Psoas muscle (tissue), 8 donors: Measurements from ENCODE around the gene CA10. TPM values are rescaled to one million over a fixed set of nuclear protein-coding genes. Genes with fewer than 3 reads are reported as not detected.

Experiments
- ATAC-seq, 4 donors: fragments of 200-7000 bp; cut with Tn5 transposase; one replicate each; pipeline ENCODE4 v1.9.1; 2020; ENCODE audit warnings: moderate library complexity in 3 of 4, mild to moderate bottlenecking in 2 of 4
- DNase-seq, 2 donors: peaks; one replicate each; pipeline ENCODE4 v3.0.0-alpha.2; 2020
- H3K27ac ChIP-seq: fragments of 200-600 bp; one replicate; pipeline ENCODE4 v1.8.0; 2022
- H3K27me3 ChIP-seq, 3 donors: fragments of 200-600 bp in 1 of 3; one replicate each; pipeline versions ENCODE4 v1.6.1 to v1.8.0; 2013 to 2022; ENCODE audit warnings: low read length in 2 of 3, mild to moderate bottlenecking in 2 of 3, moderate library complexity in 1 of 3; ENCODE audit not compliant: insufficient read depth in 3 of 3
- H3K36me3 ChIP-seq, 2 donors: fragments of 200-600 bp in 1 of 2; one replicate each; pipeline versions ENCODE4 v1.6.1 to v1.8.0; 2013 to 2022; ENCODE audit warnings: low read depth in 1 of 2, mild to moderate bottlenecking in 1 of 2, moderate library complexity in 1 of 2; ENCODE audit not compliant: insufficient read depth in 1 of 2
- H3K4me1 ChIP-seq: fragments of 200-600 bp; one replicate; pipeline ENCODE4 v1.8.0; 2022
- H3K4me3 ChIP-seq: fragments of 200-600 bp; one replicate; pipeline ENCODE4 v1.8.0; 2022; ENCODE audit warnings: mild to moderate bottlenecking
- H3K9me3 ChIP-seq: fragments of 200-600 bp; one replicate; pipeline ENCODE4 v1.8.0; 2022
- CTCF ChIP-seq: fragments of 200-600 bp; IDR thresholded peaks from one replicate; pipeline ENCODE4 v1.8.0; 2022; ENCODE audit warnings: antibody characterized with exemption
- WGBS, 3 donors: extraction: QIAGEN DNeasy Blood & Tissue Kit; methylation state at CpG; one replicate each; pipeline versions ENCODE4 v1.1.6 to v1.1.7; 2013; 5-methylcytosine and 5-hydroxymethylcytosine counted together
- intact Hi-C, 2 donors: fragments of 100-400 bp; cut with DNase I; formaldehyde crosslinking; loops; one replicate each; pipeline versions ENCODE4 v1.11.0 to v1.14.2; 2022
- polyA plus RNA-seq, 3 donors: library from polyadenylated mRNA; stranded (reverse); fragments of 200-250 nt; gene quantifications; one replicate each; pipeline ENCODE4 v1.2.3, GENCODE V29; 2013
- total RNA-seq, 4 donors: library from RNA; stranded (reverse); fragmentation: NEBNext Ultra II Directional in 2 of 4; extraction: Animal tissue kit (Norgen Biotek cat#: 25700) in 2 of 4; gene quantifications; one replicate each; pipeline versions ENCODE4 v1.2.1 to v1.2.4, GENCODE V29; 2021 to 2023
- donor health status: healthy with polysubstance abuse.
- donor health status: DM: no; HTN: no; CAD: no; lungs with moderate emphysema.
- donor health status: Bipolar disorder and iron deficiency.
- donor health status: healthy.
- donor health status: DM: yes; HTN: yes; CAD: no.
- donor health status: DM: no; HTN: no; CAD: no.
- donor health status: DM: no; HTN: no; CAD: no.
- donor health status: DM: yes; HTN: yes; CAD: no.

CA10 gene
- total and polyA plus RNA-seq, 7 donors: 0.03 to 0.04 TPM; not detected in 5

- intact Hi-C loops: no loop called here
These were observed 480.6 kb downstream of the CA10 start for GRCh38 chr17:51677875-51678274.

GRCh38 chr17:51676691-51677487 is 481.6 kb downstream of the CA10 start:
- H3K36me3 ChIP-seq: no peaks in the 10 kb centered on the region
- H3K4me1 ChIP-seq: no peaks in the 10 kb centered on the region
- no peak overlapping the region for H3K4me3 ChIP-seq
- WGBS, 3 donors: 81 to 87% (median 85%) methylated on average over 5 of the region's 5 CpGs
- intact Hi-C loops: no loop called here
- no peak overlapping the region for H3K27ac ChIP-seq
- no peak for DNase-seq
- no peak for TF ChIP-seq CTCF
- H3K27me3 ChIP-seq: no peaks in the 10 kb centered on the region
- ATAC-seq: no peak
- no peaks in the 10 kb centered on the region for H3K9me3 ChIP-seq

More at GRCh38 chr17:51677875-51678274, 480.6 kb downstream of the CA10 start:
- WGBS, 3 donors: 85 to 98% (median 97%) methylated on average over 1 of the region's 1 CpG
- DNase-seq (no peak), ATAC-seq (no peak)
- Histone ChIP-seq H3K4me3 (no peak overlapping the region), H3K36me3 (no peaks in the 10 kb centered on the region), H3K4me1 (no peaks in the 10 kb centered on the region), H3K27ac (no peak overlapping the region), H3K9me3 (no peaks in the 10 kb centered on the region), H3K27me3 (no peaks in the 10 kb centered on the region)
- no peak for TF ChIP-seq CTCF

- TF ChIP-seq CTCF: no peak
- 72 to 78% (median 72%) methylated on average over 12 of the region's 12 CpGs for WGBS, 3 donors
- ATAC-seq (no peak), DNase-seq (no peak)
- Histone ChIP-seq H3K36me3 (no peaks in the 10 kb centered on the region), H3K27me3 (no peaks in the 10 kb centered on the region), H3K9me3 (no peaks in the 10 kb centered on the region), H3K4me3 (no peak overlapping the region), H3K27ac (no peak overlapping the region), H3K4me1 (no peaks in the 10 kb centered on the region)
- intact Hi-C loops: no loop called here
These were observed 483.8 kb downstream of the CA10 start for GRCh38 chr17:51674579-51675255.

GRCh38 chr17:51673070-51673469 is 485.4 kb downstream of the CA10 start:
- no peak for TF ChIP-seq CTCF
- Histone ChIP-seq H3K27me3 (no peaks in the 10 kb centered on the region), H3K4me1 (peaks cover 4% of the 10 kb centered on the region), H3K27ac (no peak overlapping the region), H3K4me3 (no peak overlapping the region), H3K9me3 (no peaks in the 10 kb centered on the region), H3K36me3 (no peaks in the 10 kb centered on the region)
- ATAC-seq: no peak
- intact Hi-C loops: no loop called here
- no peak for DNase-seq
